Endothelial cell of umbilical vein (primary cell): Measurements from ENCODE around the gene NACAD. TPM values are rescaled to one million over a fixed set of nuclear protein-coding genes. Genes with fewer than 3 reads are reported as not detected.

Source experiments
- BruUV-seq: library from RNA; stranded (reverse); fragments of 400-500 nt; replicated peaks from 2 replicates; lab custom pipeline; 2021; lab: Mats Ljungman, UMichigan
- CTCF ChIA-PET: fragments of 300-600, 350-600 bp; sonication (Branson Sonifier 250); formaldehyde crosslinking; loops from one replicate; lab custom pipeline; 2021; ENCODE audit warnings: antibody characterized with exemption, inconsistent platforms; lab: Charles Lee
- POLR2A ChIA-PET: fragments of 300-600, 350-600 bp; sonication (Branson Sonifier 250); formaldehyde crosslinking; loops from one replicate; lab custom pipeline; 2021; ENCODE audit warnings: antibody characterized with exemption, inconsistent platforms; lab: Charles Lee
- DNase-seq: peaks from one replicate; pipeline ENCODE4 v3.0.0-alpha.2; 2011; ENCODE audit warnings: low read depth, low spot score
- FAIRE-seq: peaks from 2 replicates; lab custom pipeline; 2011; peaks lifted over from hg19 to GRCh38; lab: Jason Lieb, UNC
- H2AFZ ChIP-seq: 2 replicates; pipeline ENCODE4 v1.6.0; 2012; ENCODE audit warnings: low read depth, low read length, control low read depth, inconsistent platforms
- H3K27ac ChIP-seq: 2 replicates; pipeline ENCODE4 v1.5.1; 2011; ENCODE audit warnings: low read depth, mild to moderate bottlenecking, control low read depth, low read length, moderate library complexity; ENCODE audit not compliant: insufficient read depth
- H3K27me3 ChIP-seq, 2 experiments: 2 replicates each; pipeline versions ENCODE4 v1.6.0 to v1.6.1; 2011; ENCODE audit warnings: low read length in 2 of 2, mixed read lengths in 1 of 2; ENCODE audit not compliant: control insufficient read depth in 2 of 2, insufficient read depth in 2 of 2
- H3K36me3 ChIP-seq, 2 experiments: 2 replicates in 1 of 2; 3 replicates in 1 of 2; pipeline ENCODE4 v1.5.1; 2011; ENCODE audit warnings: low read length in 2 of 2, mild to moderate bottlenecking in 1 of 2, moderate library complexity in 1 of 2; ENCODE audit not compliant: control insufficient read depth in 2 of 2, insufficient read depth in 2 of 2; ENCODE audit errors: extremely low read depth in 1 of 2
- H3K4me1 ChIP-seq: 3 replicates; pipeline ENCODE4 v1.5.1; 2011; ENCODE audit warnings: mild to moderate bottlenecking, low read length; ENCODE audit not compliant: control insufficient read depth, insufficient read depth; ENCODE audit errors: extremely low read depth
- H3K4me2 ChIP-seq: 2 replicates; pipeline ENCODE4 v1.6.1; 2011; ENCODE audit warnings: low read length, control low read depth, mixed read lengths; ENCODE audit not compliant: insufficient read depth
- H3K4me3 ChIP-seq, 3 experiments: fragments of 200-600 bp in 1 of 3; sonication (generic), shearing (Covaris generic) in 1 of 3; replicated peaks in 1 of 3; 2 replicates each; pipeline ENCODE4 v1.5.1; 2011 to 2016; ENCODE audit warnings: control low read depth in 3 of 3, low read length in 3 of 3, mild to moderate bottlenecking in 2 of 3, inconsistent platforms in 1 of 3, low read depth in 1 of 3, moderate library complexity in 1 of 3; ENCODE audit not compliant: insufficient read depth in 1 of 3
- H3K79me2 ChIP-seq: 2 replicates; pipeline ENCODE4 v1.6.0; 2012; ENCODE audit warnings: low read length, inconsistent platforms; ENCODE audit not compliant: control insufficient read depth, insufficient read depth
- H3K9ac ChIP-seq: replicated peaks from 2 replicates; pipeline ENCODE3; 2011; ENCODE audit warnings: low read length, control low read depth; ENCODE audit not compliant: insufficient read depth; ENCODE audit errors: extremely low read depth
- H3K9me1 ChIP-seq: replicated peaks from 3 replicates; pipeline ENCODE4 v1.6.0; 2011; ENCODE audit warnings: mild to moderate bottlenecking, low read length; ENCODE audit not compliant: control insufficient read depth, insufficient read depth; ENCODE audit errors: extremely low read depth
- H3K9me3 ChIP-seq: replicated peaks from 2 replicates; pipeline ENCODE4 v1.5.1; 2012; ENCODE audit warnings: low read length, inconsistent platforms; ENCODE audit not compliant: control insufficient read depth, insufficient read depth
- H4K20me1 ChIP-seq: replicated peaks from 2 replicates; pipeline ENCODE3; 2011; ENCODE audit warnings: mild to moderate bottlenecking, low read length; ENCODE audit not compliant: control insufficient read depth, insufficient read depth; ENCODE audit errors: extremely low read depth
- CTCF ChIP-seq, 2 donors: IDR thresholded peaks; 1 replicate in 1 of 2; 2 replicates in 1 of 2; pipeline ENCODE4 v1.5.1; 2011; ENCODE audit warnings: low read length in 2 of 2, mild to moderate bottlenecking in 2 of 2, moderate library complexity in 2 of 2, control low read depth in 1 of 2, inconsistent platforms in 1 of 2, low read depth in 1 of 2; ENCODE audit not compliant: insufficient read depth in 1 of 2; ENCODE audit errors: extremely low read depth in 1 of 2
- EZH2 ChIP-seq: IDR thresholded peaks from 2 replicates; pipeline ENCODE4 v1.6.1; 2012; ENCODE audit warnings: borderline replicate concordance, low read depth, mild to moderate bottlenecking, moderate library complexity, low read length, inconsistent platforms; ENCODE audit not compliant: severe bottlenecking
- FOS ChIP-seq: IDR thresholded peaks from 2 replicates; pipeline ENCODE4 v1.6.1; 2011; ENCODE audit warnings: mild to moderate bottlenecking, low read length, moderate library complexity, borderline replicate concordance; ENCODE audit not compliant: insufficient read depth
- GATA2 ChIP-seq: IDR thresholded peaks from 2 replicates; pipeline ENCODE4 v1.7.0; 2011; ENCODE audit warnings: low read depth, mild to moderate bottlenecking, moderate library complexity, mixed read lengths, low read length; ENCODE audit not compliant: insufficient read length, insufficient read depth
- JUN ChIP-seq: IDR thresholded peaks from 2 replicates; pipeline ENCODE4 v1.6.1; 2011; ENCODE audit warnings: borderline replicate concordance, low read depth; ENCODE audit not compliant: insufficient read length, insufficient read depth
- MAX ChIP-seq: IDR thresholded peaks from 2 replicates; pipeline ENCODE4 v1.6.1; 2011; ENCODE audit not compliant: insufficient read depth, insufficient read length
- MYC ChIP-seq: IDR thresholded peaks from one replicate; pipeline ENCODE4 v1.6.1; 2011; ENCODE audit warnings: mild to moderate bottlenecking, low read depth, low read length
- POLR2A ChIP-seq: IDR thresholded peaks from 2 replicates; pipeline ENCODE4 v1.6.1; 2012; ENCODE audit warnings: low read depth, mild to moderate bottlenecking, control low read depth, low read length
- POLR2AphosphoS5 ChIP-seq: IDR thresholded peaks from 2 replicates; pipeline ENCODE4 v1.6.1; 2012; ENCODE audit warnings: low read depth, mild to moderate bottlenecking, control low read depth, low read length, moderate library complexity; ENCODE audit not compliant: insufficient read depth
- dilution Hi-C: fragments of 300-500 bp; cut with MboI; formaldehyde crosslinking; loops from one replicate; pipeline ENCODE4 v1.15.0; 2019; ENCODE audit warnings: low sequenced_read_pairs; ENCODE audit not compliant: extremely low pct_ligation_motif_present
- intact Hi-C: fragments of 100-400 bp; cut with micrococcal nuclease; formaldehyde crosslinking; loops from one replicate; pipeline ENCODE4 v1.10.0; 2022
- polyA plus RNA-seq, 4 experiments: library from polyadenylated mRNA; depleted of rRNA in 3 of 4; stranded (reverse) in 3 of 4; unstranded in 1 of 4; fragments of >200 nt; gene quantifications; 2 replicates each; pipeline versions ENCODE4 v1.2.1 to v1.2.3, GENCODE V29; 2011 to 2012; ENCODE audit warnings: missing spikeins in 1 of 4
- total RNA-seq: library from RNA; stranded (reverse); gene quantifications from 2 replicates; pipeline ENCODE4 v1.2.3, GENCODE V29; 2021

Gene NACAD
- total and polyA plus RNA-seq, 2 donors (not counting 3 experiments of a cell fraction or from before 2014, with no cell fraction given): 1.4 to 6.6 TPM

GRCh38 chr7:45070254-45070642 is 18.5 kb downstream of the NACAD start:
- peaks cover 7 to 42% of the 10 kb centered on the region in 2 experiments for H3K36me3 ChIP-seq
- FAIRE-seq (no peak), DNase-seq (no peak)
- no peaks in the 10 kb centered on the region for H3K9me1 ChIP-seq
- H4K20me1 ChIP-seq: no peaks in the 10 kb centered on the region
- TF ChIP-seq CTCF (IDR thresholded peaks at IDR 0.05; ENCODE audit: extremely low read depth in 1 of 2, insufficient read depth in 1 of 2, low read depth in 1 of 2, low read length in 2 of 2): no peak
- TF ChIP-seq EZH2: no peak
- no peak for TF ChIP-seq GATA2
- no peak for TF ChIP-seq MYC
- no peak for TF ChIP-seq JUN
- TF ChIP-seq FOS: no peak
- TF ChIP-seq POLR2AphosphoS5: no peak
- no peak for TF ChIP-seq POLR2A
- no peak for TF ChIP-seq MAX
- intact Hi-C loops: no loop called here
- H3K4me2 ChIP-seq: no peak overlapping the region
- no peaks in the 10 kb centered on the region for H3K9me3 ChIP-seq
- no peaks in the 10 kb centered on the region for H3K27me3 ChIP-seq
- CTCF ChIA-PET: interaction anchor here (1.2 to 2.2 kb wide), 3 partner anchors 66 to 98 kb away, joined by 4 to 10 read pairs (median 5); no protein-coding TSS in a partner anchor
- H3K4me1 ChIP-seq: no peaks in the 10 kb centered on the region
- BruUV-seq: no TSS peak
- H3K79me2 ChIP-seq: peaks cover 2% of the 10 kb centered on the region
- no peak overlapping the region for H3K9ac ChIP-seq
- H3K27ac ChIP-seq: no peak overlapping the region
- H3K4me3 ChIP-seq: no peak overlapping the region
- no peak overlapping the region for H2AFZ ChIP-seq
- dilution Hi-C loops: no loop called here
- POLR2A ChIA-PET: no interaction called here
